Measurements from ENCODE around the gene BRD2.
A peak's percentile ranks its signal among the peaks of the same experiment; 100 is the strongest.

BRD2 gene

DNA sequence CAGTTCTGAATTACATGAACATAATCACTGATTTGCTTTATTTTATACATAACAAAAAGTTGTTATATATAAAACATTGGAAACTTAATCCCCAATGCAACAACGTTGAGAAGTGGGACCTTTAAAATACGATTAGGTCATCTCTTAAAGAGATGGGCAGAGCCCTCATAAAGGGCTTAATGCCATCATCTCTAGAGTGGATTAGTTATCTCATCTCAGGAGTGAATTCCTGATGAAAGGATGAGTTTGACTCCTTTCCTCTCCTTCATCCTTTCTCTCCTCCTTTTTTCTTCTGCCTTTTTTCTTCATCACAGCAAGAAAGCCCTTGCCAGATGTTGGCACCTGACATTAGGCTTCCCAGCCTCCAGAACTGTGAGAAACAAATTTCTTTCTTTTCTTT is 27.1 kb downstream of the BRD2 start:
- no peak for DNase-seq (ENCODE audit: low spot score)

DNA sequence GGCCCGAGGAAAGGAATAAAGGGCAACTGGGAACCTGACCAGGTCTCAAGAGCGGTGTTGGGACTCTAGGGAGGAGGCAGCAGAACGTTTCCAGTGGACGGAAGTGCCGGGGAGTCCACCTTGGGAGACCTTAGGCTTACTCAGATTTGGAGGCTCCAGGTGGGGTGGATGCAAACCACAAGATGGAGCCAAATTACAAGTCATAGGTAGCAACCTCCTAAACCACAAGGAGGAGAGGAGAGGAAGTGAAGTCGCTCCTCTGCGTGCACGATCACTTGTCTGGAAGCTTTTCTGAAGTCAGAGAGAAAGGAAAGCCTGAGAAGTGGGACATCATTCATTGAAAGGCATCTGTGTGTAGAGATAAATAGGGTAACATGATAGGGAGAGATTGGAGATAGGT is 31.7 kb downstream of the BRD2 start:
- DNase-seq (ENCODE audit: low spot score), result peak; percentile 59

GRCh38 chr6:33001685-33002084 is 33.3 kb downstream of the BRD2 start:
- DNase-seq (ENCODE audit: low spot score), result no peak

GRCh38 chr6:33004940-33005339 is 36.5 kb downstream of the BRD2 start:
- no peak for DNase-seq (ENCODE audit: low spot score)

- no peak for DNase-seq (ENCODE audit: low spot score)
Measured at GRCh38 chr6:33007831-33008400, 39.5 kb downstream of the BRD2 start.

GRCh38 chr6:33008944-33009861 is 40.8 kb downstream of the BRD2 start, which contains the start of gene HLA-DOA:
Gene HLA-DOA (minus strand): TSS chr6:33009591.
- peak; percentile 96 for DNase-seq (ENCODE audit: low spot score)

- no peak for DNase-seq (ENCODE audit: low spot score)
Measured at GRCh38 chr6:33010356-33010755, 42.0 kb downstream of the BRD2 start.

DNA sequence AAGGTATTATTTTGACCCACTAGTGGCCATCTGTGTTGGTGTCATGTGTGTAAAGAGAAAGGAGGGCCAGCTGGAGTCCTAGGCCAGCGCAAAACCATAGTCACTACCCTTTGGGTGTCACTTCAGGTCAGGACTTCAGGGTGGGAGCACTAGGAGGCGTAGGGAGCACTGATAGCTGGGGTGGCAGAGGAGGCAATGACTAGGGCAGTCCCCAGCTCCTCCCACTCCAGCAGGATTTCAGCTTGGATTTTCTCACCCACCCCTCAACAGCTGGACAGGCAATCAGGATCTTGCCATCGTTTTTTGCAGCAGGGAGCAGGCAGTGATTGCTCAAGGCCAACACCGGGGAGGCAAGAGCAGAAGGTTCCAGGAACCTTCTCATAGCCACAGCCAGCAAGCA is 45.2 kb downstream of the BRD2 start:
- DNase-seq (ENCODE audit: low spot score), result no peak

DNA sequence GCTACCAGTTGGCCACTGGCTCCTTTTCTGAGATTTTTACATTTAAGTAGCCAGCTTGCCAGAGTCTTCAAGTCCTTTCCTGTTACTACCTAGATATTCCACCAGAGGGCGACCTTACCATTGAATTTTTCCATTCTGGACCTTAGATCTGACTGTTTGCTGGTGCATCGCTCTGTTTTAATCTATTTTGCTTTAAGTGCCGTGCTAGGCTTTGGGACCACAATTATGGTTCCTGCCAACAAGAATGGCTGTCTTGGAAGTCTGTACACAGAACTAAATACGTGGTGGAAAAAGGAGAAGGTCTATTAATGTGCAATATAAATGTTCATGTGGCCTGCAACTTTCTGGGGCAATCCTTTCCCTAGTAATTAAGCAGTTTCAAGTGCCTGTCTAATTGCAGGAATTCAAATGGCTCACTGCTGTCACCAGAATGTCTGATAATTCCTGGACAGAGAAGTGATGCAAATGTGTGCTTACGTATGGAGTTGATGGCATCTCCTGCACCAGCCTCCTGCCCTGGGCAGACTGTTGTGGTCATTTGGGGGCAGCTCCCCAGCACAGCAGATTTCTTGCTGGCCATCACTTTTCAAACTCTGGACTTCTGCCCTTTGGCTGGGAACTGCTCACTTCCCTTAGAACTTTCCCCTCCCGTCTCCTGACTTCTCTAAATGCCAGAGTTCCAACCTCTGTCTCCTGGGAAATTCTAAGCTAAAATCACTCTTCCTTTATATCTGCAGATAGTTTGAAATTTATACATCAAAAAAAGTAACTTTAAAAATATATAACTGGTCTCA is 46.6 kb downstream of the BRD2 start:
- peak; percentile 64 for DNase-seq (ENCODE audit: low spot score)

- no peak for DNase-seq (ENCODE audit: low spot score)
Measured at GRCh38 chr6:33015798-33016197, 47.4 kb downstream of the BRD2 start.

- no peak for DNase-seq (ENCODE audit: low spot score)
Measured at GRCh38 chr6:33017018-33017417, 48.6 kb downstream of the BRD2 start.

DNA sequence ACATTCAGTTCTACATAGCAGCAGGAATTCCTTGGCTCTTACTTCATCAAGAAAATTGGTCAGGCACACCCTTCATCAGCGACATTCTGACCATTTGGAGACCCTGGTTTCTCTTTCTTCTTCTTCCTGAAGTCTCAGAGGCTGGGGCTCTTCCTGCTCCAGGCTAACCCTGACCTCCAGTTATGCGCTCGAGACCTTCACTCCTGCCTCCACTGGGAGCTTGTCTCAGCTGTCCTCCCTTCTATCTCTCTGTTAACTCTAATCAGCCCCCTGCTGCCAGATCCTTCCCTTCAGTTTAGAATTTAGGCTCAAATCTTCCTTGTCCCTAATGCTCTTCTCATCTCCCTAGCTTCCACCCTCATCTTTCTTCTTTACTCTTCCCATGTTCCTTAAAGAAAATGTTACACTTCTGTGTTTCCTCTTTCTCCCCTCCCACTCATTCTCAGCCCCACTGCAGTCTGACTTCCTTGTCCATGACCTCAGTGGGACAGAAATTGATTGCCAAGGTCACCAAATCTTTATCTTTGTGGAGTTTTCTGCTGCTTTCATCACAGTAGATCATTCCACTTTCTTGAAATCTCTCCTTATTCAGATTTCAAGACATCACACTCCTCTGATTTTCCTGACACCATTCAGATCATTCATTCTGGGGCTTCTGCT is 49.4 kb downstream of the BRD2 start:
- DNase-seq (ENCODE audit: low spot score), result no peak

DNA sequence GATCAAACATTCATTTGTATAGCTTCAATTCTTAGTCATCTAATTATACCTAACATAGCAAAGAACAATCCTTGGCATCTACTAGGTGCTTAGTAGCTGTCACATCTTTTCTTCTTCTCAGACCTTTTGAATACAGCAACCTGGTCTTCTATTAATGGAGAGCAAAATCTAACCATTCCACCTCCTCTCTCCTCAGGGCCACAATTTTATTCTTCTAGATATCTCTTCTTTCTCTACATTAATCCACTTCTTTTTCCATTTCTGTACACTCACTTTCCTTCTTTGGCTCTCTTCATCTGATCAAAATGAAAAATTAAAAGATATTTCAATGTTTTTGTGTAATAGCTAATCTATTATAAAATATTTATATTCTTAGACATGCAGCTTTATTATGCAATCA is 50.0 kb downstream of the BRD2 start:
- DNase-seq (ENCODE audit: low spot score), result no peak

- DNase-seq (ENCODE audit: low spot score), result peak; percentile 81
Measured at GRCh38 chr6:33018904-33019303, 50.5 kb downstream of the BRD2 start.

DNA sequence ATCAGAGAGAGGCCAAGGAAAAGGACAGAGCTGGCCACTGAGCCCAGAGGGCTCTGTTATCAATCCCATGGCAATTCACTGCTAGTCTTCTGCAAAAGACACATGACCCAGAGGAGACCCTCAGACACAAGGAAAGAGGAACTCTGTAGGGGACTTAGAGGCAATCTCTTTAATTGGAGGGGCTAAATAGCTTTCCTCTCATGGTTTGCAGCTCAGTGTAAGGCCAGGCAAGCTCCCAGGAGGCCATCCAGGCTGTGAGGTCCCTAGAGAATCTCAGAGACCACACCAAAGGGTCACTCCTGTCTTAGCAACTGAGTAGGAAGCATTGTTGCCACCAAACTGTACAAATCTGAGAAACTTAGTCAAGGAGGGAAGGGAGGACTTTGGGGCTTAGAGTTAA is 51.0 kb downstream of the BRD2 start:
- DNase-seq (ENCODE audit: low spot score), result no peak

- DNase-seq (ENCODE audit: low spot score), result no peak
Measured at GRCh38 chr6:33021917-33022316, 53.5 kb downstream of the BRD2 start.

DNA sequence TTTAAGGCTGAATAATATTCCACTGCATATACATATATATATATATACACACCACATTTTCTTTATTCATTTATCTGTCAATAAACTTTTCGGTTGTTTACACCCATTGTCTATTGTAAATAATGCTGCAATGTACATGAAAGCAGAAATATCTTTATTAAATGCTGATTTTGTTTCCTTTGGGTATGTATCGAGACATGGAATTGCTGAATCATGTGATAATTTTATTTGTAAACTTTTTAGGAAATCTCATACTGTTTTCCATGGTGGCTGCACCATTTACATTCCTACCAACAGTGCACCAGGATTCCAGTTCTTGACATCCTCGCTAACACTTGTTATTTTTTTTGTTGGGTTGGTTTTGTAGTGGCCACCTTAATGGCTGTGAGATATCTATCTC is 55.1 kb downstream of the BRD2 start:
- no peak for DNase-seq (ENCODE audit: low spot score)

DNA sequence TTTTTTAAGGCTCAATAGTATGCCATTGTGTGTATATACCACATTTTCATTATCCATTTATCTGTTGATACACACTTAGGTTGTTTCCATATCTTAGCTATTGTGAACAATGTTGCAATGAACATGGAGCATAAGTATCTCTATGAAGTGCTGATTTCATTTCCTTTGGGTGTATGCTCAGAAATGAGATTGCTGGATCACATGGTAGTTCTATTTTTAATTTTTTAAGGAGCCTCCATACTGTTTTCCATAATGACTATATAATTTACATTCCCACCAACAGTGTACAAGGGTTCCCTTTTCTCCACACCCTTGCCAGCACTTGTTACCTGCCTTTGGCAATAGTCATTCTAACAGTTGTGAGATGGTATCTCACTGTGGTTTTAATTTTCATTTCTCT is 56.1 kb downstream of the BRD2 start:
- DNase-seq (ENCODE audit: low spot score), result no peak

DNA sequence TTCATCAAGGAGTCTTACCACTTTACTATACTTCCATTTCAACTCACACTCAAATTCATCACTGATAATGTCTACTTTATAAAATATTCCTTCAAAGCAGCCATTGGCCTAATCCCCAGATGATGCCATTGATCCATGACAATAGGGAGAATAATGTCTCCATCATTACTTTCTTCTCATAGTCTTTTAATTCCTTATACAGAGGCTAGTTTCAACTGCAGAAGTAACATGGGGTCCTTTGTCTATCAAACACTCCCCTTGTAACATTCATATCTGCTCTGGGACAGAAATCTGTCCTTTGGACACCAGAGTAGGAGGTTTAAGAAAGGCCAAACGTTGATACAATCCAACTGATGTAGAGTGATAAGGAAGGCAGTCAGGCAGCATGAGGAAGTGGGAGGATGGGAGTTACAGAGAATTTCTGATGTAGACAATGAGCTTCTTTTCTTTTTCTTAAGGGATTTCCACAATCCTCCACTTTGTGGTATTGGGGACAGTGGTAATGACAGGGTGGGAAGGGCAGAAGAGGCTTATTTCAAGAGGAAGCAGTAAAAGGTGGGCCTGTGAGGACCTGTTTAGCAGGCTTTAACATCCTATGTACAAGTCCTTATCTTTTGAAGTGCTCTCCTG is 59.9 kb downstream of the BRD2 start:
- DNase-seq (ENCODE audit: low spot score), result no peak

DNA sequence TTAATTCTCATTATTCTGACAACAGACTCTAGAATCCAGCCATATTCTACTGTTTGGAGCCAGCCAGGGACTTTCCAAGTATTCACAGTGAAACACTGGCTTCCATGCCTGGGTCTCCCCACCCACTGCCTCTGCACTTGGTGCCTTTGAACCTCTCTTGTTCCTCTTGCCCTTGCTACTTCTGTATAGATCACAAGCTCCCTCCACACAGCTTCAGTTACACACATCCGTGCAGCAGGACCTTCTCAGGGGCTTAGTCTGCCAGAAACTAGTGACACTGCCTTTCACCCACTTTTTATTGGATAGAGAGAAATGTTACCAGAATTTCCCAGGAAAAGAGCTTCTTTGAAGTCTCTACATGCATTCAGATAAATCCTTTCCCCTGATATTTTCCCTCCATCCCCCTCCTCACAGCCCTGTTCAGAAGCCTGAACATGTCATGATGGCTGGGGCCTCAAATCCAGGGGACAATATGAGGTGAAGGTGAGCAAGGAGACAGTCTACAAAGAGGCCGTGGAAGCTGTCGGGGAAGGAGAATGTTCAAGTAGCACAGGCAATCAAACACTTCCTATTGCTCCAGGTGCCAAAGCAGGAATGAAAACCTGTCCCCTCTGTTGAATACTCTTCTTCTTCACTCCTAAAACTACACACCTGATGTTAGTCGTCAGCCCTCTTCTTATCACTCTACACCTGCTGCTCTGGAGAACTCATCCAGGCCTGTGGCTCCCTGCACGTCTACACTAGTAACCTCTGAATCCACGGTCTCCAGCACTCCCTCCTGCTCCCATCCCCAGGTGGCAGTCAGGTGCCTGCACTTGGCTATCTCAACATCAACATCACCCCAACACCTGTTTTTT is 61.2 kb downstream of the BRD2 start:
- peak; percentile 60 for DNase-seq (ENCODE audit: low spot score)

- no peak for DNase-seq (ENCODE audit: low spot score)
Measured at GRCh38 chr6:33030245-33030644, 61.9 kb downstream of the BRD2 start.
